Tibial nerve (tissue), 4 donors: ENCODE data around the gene IZUMO1.

ENCODE experiments used
- EP300 ChIP-seq, 2 donors: sonication (generic); formaldehyde crosslinking; IDR thresholded peaks; one replicate each; pipeline ENCODE4 v1.6.1; 2017; ENCODE audit warnings: antibody characterized with exemption in 2 of 2, mild to moderate bottlenecking in 1 of 2
- POLR2A ChIP-seq, 2 donors: fragments of 450-650 bp; IDR thresholded peaks; one replicate each; pipeline ENCODE4 v1.6.1; 2017; ENCODE audit warnings: antibody characterized with exemption in 2 of 2, mild to moderate bottlenecking in 2 of 2, moderate library complexity in 2 of 2
- TF ChIP-seq, protein P1 (sequence below), 5 experiments: fragments of 200-600 bp in 3 of 5; fragments of 450-650 bp in 2 of 5; sonication (generic) in 3 of 5; IDR thresholded peaks; one replicate each; pipeline ENCODE4 v1.5.1; 2016 to 2019; ENCODE audit warnings: antibody characterized with exemption in 5 of 5, mild to moderate bottlenecking in 3 of 5, moderate library complexity in 2 of 5

DNA sequence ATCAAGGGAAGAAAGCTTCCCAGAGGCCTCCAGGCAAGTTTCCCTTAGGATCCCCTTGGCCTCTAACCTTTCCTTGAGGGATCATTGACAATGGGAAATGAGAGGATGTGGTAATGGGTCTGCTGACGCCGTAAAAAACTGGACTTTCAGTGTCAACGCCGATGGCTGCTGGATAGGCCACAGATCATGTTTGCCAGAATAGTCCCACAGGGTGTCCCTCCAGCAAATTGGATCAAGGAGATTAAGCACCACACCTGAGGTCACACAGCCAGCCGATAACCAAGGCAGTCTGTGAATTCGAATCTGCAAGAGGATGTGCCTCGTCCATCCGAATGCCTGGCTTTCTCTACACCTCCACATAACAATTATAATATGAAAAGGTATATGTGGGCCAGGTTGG lies 46.6 kb upstream of the IZUMO1 start:
- TF ChIP-seq POLR2A (IDR thresholded peaks at IDR 0.05) (no peak), EP300 (IDR thresholded peaks at IDR 0.05) (no peak)
- TF ChIP-seq, protein P1, sequence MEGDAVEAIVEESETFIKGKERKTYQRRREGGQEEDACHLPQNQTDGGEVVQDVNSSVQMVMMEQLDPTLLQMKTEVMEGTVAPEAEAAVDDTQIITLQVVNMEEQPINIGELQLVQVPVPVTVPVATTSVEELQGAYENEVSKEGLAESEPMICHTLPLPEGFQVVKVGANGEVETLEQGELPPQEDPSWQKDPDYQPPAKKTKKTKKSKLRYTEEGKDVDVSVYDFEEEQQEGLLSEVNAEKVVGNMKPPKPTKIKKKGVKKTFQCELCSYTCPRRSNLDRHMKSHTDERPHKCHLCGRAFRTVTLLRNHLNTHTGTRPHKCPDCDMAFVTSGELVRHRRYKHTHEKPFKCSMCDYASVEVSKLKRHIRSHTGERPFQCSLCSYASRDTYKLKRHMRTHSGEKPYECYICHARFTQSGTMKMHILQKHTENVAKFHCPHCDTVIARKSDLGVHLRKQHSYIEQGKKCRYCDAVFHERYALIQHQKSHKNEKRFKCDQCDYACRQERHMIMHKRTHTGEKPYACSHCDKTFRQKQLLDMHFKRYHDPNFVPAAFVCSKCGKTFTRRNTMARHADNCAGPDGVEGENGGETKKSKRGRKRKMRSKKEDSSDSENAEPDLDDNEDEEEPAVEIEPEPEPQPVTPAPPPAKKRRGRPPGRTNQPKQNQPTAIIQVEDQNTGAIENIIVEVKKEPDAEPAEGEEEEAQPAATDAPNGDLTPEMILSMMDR (IDR thresholded peaks at IDR 0.05) = no peak
